GM19239 (cell line): ENCODE results near the gene SOCS6.
"Not testable (repeated sequence)": the region's sequence is repeated elsewhere in the genome, so short reads cannot be mapped to it uniquely, and the experiment has no call there.

ENCODE experiments used
- DNase-seq: peaks from one replicate; pipeline ENCODE4 v3.0.0; 2011; ENCODE audit warnings: low spot score; ENCODE audit not compliant: insufficient read length
- FAIRE-seq: peaks from 2 replicates; lab custom pipeline; 2011; peaks lifted over from hg19 to GRCh38; lab: Jason Lieb, UNC

Gene SOCS6

DNA sequence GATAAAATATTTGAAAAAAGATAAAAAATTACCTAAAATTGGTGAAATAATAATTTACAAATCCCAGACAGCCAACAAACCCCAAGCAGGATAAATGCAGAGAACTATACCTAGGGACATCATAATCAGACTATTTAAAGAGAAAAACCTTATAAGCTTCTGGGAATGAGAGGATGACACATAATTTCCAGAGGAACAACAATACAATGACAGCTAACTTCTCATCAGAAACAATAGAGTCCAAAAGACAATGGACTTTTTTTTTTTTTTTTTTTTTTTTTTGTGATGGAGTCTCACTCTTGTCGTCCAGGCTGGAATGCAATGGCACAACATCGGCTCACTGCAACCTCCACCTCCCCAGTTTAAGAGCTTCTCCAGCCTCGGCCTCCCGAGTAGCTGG is 65.2 kb downstream of the SOCS6 start:
- DNase-seq (no peak), FAIRE-seq (no peak)

DNA sequence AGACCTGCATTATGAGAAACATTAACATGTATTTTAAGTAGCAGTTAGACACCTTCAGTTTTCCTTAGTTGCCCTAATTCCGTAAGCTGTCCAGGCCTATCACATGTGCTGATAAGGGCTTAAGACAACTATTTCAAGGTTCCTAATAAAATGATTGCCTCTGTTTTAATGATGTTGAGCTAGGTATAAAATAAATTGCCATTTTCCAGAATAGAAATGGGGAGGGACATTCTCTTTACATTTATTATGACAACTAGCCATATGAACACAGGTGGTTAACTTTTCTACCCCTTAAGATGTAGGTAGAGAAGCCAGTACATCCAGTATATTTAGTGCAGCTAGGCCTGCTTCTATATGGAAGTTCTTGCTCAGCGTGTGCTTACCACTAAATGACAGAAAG is 65.9 kb downstream of the SOCS6 start:
- DNase-seq (no peak), FAIRE-seq (no peak)

- DNase-seq, result no peak
- no peak for FAIRE-seq
Observed at GRCh38 chr18:70355620-70356385, 67.0 kb downstream of the SOCS6 start.

- not testable (repeated sequence) for DNase-seq, FAIRE-seq
Observed at GRCh38 chr18:70358105-70358406, 69.2 kb downstream of the SOCS6 start.

- no peak for FAIRE-seq
- no peak for DNase-seq
Observed at GRCh38 chr18:70359071-70359470, 70.2 kb downstream of the SOCS6 start.

- DNase-seq, result no peak
- FAIRE-seq, result no peak
Observed at GRCh38 chr18:70362258-70362657, 73.4 kb downstream of the SOCS6 start.

GRCh38 chr18:70363861-70364260 is 75.0 kb downstream of the SOCS6 start:
- no peak for DNase-seq
- no peak for FAIRE-seq

DNA sequence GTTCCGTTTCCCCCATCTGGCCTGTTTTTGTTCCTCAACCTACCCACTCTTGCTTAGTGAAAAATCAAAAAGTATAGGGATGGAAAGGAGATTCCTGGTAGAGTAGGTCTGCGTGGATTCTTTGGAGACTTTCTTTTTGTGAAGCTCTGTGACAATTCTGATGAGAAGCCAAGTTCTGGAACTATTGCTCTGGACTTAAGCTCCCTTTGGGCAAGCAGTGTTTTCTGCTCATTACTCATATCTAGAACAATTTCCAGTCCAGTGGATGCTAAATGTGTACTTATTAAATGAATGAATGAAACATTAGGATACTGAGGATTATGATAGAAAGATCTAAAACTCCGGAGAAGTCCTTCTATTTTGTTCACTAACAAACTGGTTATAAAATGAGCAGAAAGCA is 76.5 kb downstream of the SOCS6 start:
- DNase-seq (no peak), FAIRE-seq (no peak)

GRCh38 chr18:70366174-70366573 is 77.3 kb downstream of the SOCS6 start:
- no peak for FAIRE-seq
- no peak for DNase-seq

GRCh38 chr18:70366670-70367069 is 77.8 kb downstream of the SOCS6 start:
- DNase-seq, result no peak
- no peak for FAIRE-seq

DNA sequence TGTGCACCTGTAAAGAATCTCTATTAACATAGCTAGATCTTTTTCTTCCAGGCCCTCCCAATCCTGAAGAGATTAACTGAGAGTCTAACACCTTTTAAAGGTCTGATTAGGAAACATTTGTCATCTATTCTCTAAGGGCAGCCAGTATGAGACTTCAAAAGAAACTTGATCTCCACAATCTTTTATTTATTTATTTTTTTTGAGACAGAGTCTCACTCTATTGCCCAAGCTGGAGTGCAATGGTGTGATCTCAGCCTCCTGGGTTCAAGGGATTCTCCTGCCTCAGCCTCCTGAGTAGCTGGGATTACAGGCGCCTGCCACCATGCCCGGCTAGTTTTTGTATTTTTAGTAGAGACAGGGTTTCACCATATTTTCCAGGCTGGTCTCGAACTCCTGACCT is 78.5 kb downstream of the SOCS6 start:
- FAIRE-seq, result not testable (repeated sequence)

DNA sequence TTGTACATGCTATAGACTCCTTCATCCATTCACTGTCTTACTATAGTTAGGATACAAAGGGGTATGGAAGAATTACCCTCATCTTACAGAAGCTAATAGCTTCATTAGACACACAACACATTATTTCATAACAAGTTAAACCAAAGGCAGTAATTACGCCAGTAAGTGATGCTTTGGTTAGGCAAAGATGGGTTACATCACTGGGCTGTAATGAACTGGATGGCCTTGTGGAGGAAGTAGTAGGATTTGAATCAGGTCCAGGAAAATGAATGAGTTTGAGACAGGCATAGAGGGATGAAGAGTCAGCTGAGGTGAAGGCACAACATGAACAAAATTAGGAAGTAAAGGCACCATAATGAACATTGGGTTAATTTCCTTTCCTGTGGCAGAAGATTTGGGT is 80.1 kb downstream of the SOCS6 start:
- no peak for FAIRE-seq
- no peak for DNase-seq

More for the DNA sequence above, 78.5 kb downstream of the SOCS6 start:
- DNase-seq, result not testable (repeated sequence)

GRCh38 chr18:70370762-70371733 is 82.2 kb downstream of the SOCS6 start:
- DNase-seq (no peak), FAIRE-seq (no peak)

- no peak for FAIRE-seq
Observed at GRCh38 chr18:70371908-70372307, 83.1 kb downstream of the SOCS6 start.

GRCh38 chr18:70372450-70373041 is 83.7 kb downstream of the SOCS6 start:
- DNase-seq (no peak), FAIRE-seq (no peak)

More at GRCh38 chr18:70371908-70372307, 83.1 kb downstream of the SOCS6 start:
- no peak for DNase-seq

DNA sequence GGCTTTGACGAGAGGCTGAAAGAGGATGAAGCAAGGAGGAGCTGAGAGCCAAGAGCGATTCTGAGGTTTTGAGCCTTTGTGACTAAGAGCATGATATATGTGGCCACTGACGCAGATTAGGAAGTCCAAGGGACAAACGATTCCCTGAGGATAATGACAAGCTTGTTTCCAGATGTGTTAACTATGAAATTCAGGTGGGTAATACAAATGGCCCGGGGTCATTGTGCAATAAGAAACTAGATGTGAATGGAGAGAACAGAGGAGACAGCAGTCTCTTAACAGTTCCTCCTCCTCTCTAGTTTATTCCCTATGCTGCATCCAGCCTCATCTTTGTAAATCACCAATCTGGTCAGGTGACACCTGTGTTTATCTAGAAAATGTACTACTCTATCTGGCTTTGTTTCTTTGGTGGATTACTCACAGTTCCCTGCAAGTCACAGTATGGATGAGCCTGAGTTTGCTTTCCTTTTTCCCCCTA is 84.2 kb downstream of the SOCS6 start:
- FAIRE-seq, result no peak
- no peak for DNase-seq

GRCh38 chr18:70374154-70374553 is 85.3 kb downstream of the SOCS6 start:
- FAIRE-seq (no peak), DNase-seq (no peak)

- FAIRE-seq, result no peak
- DNase-seq, result no peak
Observed at GRCh38 chr18:70376137-70376913, 87.5 kb downstream of the SOCS6 start.

- FAIRE-seq, result no peak
- no peak for DNase-seq
Observed at GRCh38 chr18:70376914-70377258, 88.0 kb downstream of the SOCS6 start.

- FAIRE-seq (no peak), DNase-seq (no peak)
Observed at GRCh38 chr18:70377317-70377799, 88.5 kb downstream of the SOCS6 start.
